Cardiac muscle cell (in vitro differentiated cells and primary cell): ENCODE measurements around the gene THADA. TPM values are rescaled to one million over a fixed set of nuclear protein-coding genes. Genes with fewer than 3 reads are reported as not detected.

ENCODE experiments used
- DNase-seq, 2 donors: peaks; one replicate each; pipeline versions ENCODE4 v3.0.0 to v3.0.0-alpha.2; 2010 to 2017; ENCODE audit warnings: low read depth in 1 of 2, low spot score in 1 of 2
- H3K27ac ChIP-seq: fragments of 200-600 bp; sonication (generic); 2 replicates; pipeline ENCODE4 v1.5.1; 2016
- H3K27me3 ChIP-seq: fragments of 200-600 bp; sonication (generic); 2 replicates; pipeline ENCODE4 v1.6.0; 2016; ENCODE audit warnings: control low read depth
- H3K36me3 ChIP-seq: fragments of 200-600 bp; sonication (generic); 2 replicates; pipeline ENCODE4 v1.5.1; 2016; ENCODE audit warnings: control low read depth
- H3K4me1 ChIP-seq: fragments of 200-600 bp; sonication (generic); 2 replicates; pipeline ENCODE4 v1.8.1; 2017; ENCODE audit warnings: low read depth, mild to moderate bottlenecking, mixed run types
- H3K4me3 ChIP-seq: fragments of 200-600 bp; sonication (generic); 2 replicates; pipeline ENCODE4 v1.5.1; 2016; ENCODE audit warnings: mild to moderate bottlenecking
- H3K9me3 ChIP-seq: fragments of 200-600 bp; sonication (generic); 2 replicates; pipeline ENCODE4 v1.5.1; 2017; ENCODE audit warnings: low read depth, mild to moderate bottlenecking, control low read depth
- CTCF ChIP-seq: IDR thresholded peaks from 2 replicates; pipeline ENCODE4 v1.5.1; 2012; ENCODE audit warnings: low read depth, mild to moderate bottlenecking, low read length
- polyA plus RNA-seq: library from polyadenylated mRNA; unstranded; fragments of >200 nt; fragmentation: Nextera tagmentation; extraction: Ambion mirVana; gene quantifications from 2 replicates; pipeline ENCODE4 v1.2.1, GENCODE V29; 2016
- total RNA-seq: library from RNA; depleted of rRNA; stranded (reverse); fragments of >200 nt; gene quantifications from 2 replicates; pipeline ENCODE4 v1.2.3, GENCODE V29; 2016

The THADA gene
- total and polyA plus RNA-seq, 2 experiments from 2014 or later: 11.9 to 17.3 TPM

GRCh38 chr2:43309935-43310334 lies 285.9 kb downstream of the THADA start:
- H3K9me3 ChIP-seq: no peaks in the 10 kb centered on the region
- H3K27ac ChIP-seq: no peak overlapping the region
- H3K4me1 ChIP-seq: peaks cover 11% of the 10 kb centered on the region
- H3K4me3 ChIP-seq: no peak overlapping the region
- H3K36me3 ChIP-seq: no peaks in the 10 kb centered on the region
- no peak for TF ChIP-seq CTCF
- no peak for DNase-seq
- no peaks in the 10 kb centered on the region for H3K27me3 ChIP-seq

- TF ChIP-seq CTCF: no peak
- Histone ChIP-seq H3K36me3 (no peaks in the 10 kb centered on the region), H3K4me1 (peaks cover 13% of the 10 kb centered on the region), H3K4me3 (no peak overlapping the region), H3K27me3 (no peaks in the 10 kb centered on the region), H3K9me3 (no peaks in the 10 kb centered on the region), H3K27ac (no peak overlapping the region)
- DNase-seq: no peak
These were observed 287.9 kb downstream of the THADA start for GRCh38 chr2:43307973-43308372.

GRCh38 chr2:43307046-43307445 lies 288.8 kb downstream of the THADA start:
- H3K27ac ChIP-seq: no peak overlapping the region
- H3K27me3 ChIP-seq: no peaks in the 10 kb centered on the region
- H3K9me3 ChIP-seq: no peaks in the 10 kb centered on the region
- no peak overlapping the region for H3K4me3 ChIP-seq
- H3K4me1 ChIP-seq: peaks cover 6% of the 10 kb centered on the region
- no peak for DNase-seq
- TF ChIP-seq CTCF: no peak
- no peaks in the 10 kb centered on the region for H3K36me3 ChIP-seq

GRCh38 chr2:43306197-43306596 lies 289.6 kb downstream of the THADA start:
- H3K4me3 ChIP-seq: no peak overlapping the region
- DNase-seq: no peak
- H3K27me3 ChIP-seq: no peaks in the 10 kb centered on the region
- H3K36me3 ChIP-seq: no peaks in the 10 kb centered on the region
- H3K27ac ChIP-seq: no peak overlapping the region
- peaks cover 6% of the 10 kb centered on the region for H3K4me1 ChIP-seq
- TF ChIP-seq CTCF: no peak
- H3K9me3 ChIP-seq: no peaks in the 10 kb centered on the region

GRCh38 chr2:43305517-43305916 lies 290.3 kb downstream of the THADA start:
- Histone ChIP-seq H3K36me3 (no peaks in the 10 kb centered on the region), H3K27ac (peak overlapping the region; percentile 49), H3K27me3 (no peaks in the 10 kb centered on the region), H3K4me1 (peaks cover 6% of the 10 kb centered on the region), H3K9me3 (no peaks in the 10 kb centered on the region), H3K4me3 (no peak overlapping the region)
- no peak for TF ChIP-seq CTCF
- peak in 1 of 2 donors; percentile 61 for DNase-seq

- Histone ChIP-seq H3K27ac (peak overlapping the region; percentile 49), H3K27me3 (no peaks in the 10 kb centered on the region), H3K9me3 (no peaks in the 10 kb centered on the region), H3K4me1 (peaks cover 6% of the 10 kb centered on the region), H3K4me3 (no peak overlapping the region), H3K36me3 (no peaks in the 10 kb centered on the region)
- TF ChIP-seq CTCF: no peak
- DNase-seq: peak in 1 of 2 donors; percentile 91
These were observed 290.8 kb downstream of the THADA start for GRCh38 chr2:43305012-43305411.
